ENCODE results near the gene WDTC1.
A peak's percentile ranks its signal among the peaks of the same experiment; 100 is the strongest.

The WDTC1 gene

GRCh38 chr1:27357281-27358037 lies 123.0 kb downstream of the WDTC1 start:
- DNase-seq, result peak in 10 of 14 donors; percentile 10 to 65 (median 30)
